ENCODE measurements around the gene ZNF341. TPM values are rescaled to one million over a fixed set of nuclear protein-coding genes. Genes with fewer than 3 reads are reported as not detected.
A peak's percentile ranks its signal among the peaks of the same experiment; 100 is the strongest.

ZNF341 gene
- total RNA-seq, 3 donors from 2014 or later: 5.0 to 5.6 (median 5.1) TPM

GRCh38 chr20:33830371-33830770, 98.6 kb downstream of the ZNF341 start:
- intact Hi-C loops (cut with DNase I, micrococcal nuclease): no loop called here
- DNase-seq (no peak), ATAC-seq (no peak)
- peaks cover 86% of the 10 kb centered on the region for H3K4me1 ChIP-seq (ENCODE audit: low read depth)
- H3K36me3 ChIP-seq (ENCODE audit: low read depth): no peaks in the 10 kb centered on the region
- no peaks in the 10 kb centered on the region for H3K9me3 ChIP-seq
- no peak overlapping the region for H3K4me3 ChIP-seq
- TF ChIP-seq CTCF (IDR thresholded peaks at IDR 0.05): no peak

DNA sequence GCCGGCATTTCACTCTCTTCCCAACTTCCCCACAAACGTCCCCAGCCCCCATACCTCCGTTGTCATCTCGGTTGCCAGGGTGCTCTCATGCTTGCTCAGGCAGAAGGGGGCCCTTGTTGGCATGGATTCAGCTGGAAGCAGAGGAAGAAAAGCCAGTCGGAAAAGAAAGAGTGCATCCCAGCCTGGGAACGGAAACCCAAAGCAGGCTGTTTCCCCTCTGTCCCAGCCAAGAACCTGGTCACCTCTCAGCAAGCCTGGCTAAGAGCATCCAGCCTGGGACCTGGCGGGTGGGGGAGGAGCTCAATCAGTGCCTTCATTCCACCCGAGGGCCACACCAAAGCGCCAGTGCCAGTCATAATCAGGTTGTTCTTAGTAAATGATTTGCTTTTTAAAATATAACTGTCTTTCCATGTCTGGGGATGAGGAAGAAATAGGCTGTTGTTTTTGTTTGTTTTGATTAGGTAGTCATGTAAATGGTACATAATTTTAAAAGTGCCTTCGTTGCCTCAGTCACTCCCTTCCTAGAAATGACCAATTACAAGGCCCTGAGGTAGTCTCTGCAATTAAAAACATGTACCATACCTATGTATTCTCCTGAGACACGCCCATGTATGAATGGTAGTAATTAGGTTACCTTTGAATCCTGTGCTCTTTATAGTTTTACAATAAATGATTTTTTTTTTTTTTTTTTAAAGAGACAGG, 100.5 kb downstream of the ZNF341 start:
- Histone ChIP-seq H3K36me3 (ENCODE audit: low read depth) (no peaks in the 10 kb centered on the region), H3K4me1 (ENCODE audit: low read depth) (peaks cover 86% of the 10 kb centered on the region), H3K9me3 (no peaks in the 10 kb centered on the region), H3K4me3 (no peak overlapping the region)
- intact Hi-C loops (cut with DNase I, micrococcal nuclease): no loop called here
- no peak for TF ChIP-seq CTCF (IDR thresholded peaks at IDR 0.05)
- peak; percentile 90 for ATAC-seq
- peak; percentile 82 to 84 (median 83) for DNase-seq

DNA sequence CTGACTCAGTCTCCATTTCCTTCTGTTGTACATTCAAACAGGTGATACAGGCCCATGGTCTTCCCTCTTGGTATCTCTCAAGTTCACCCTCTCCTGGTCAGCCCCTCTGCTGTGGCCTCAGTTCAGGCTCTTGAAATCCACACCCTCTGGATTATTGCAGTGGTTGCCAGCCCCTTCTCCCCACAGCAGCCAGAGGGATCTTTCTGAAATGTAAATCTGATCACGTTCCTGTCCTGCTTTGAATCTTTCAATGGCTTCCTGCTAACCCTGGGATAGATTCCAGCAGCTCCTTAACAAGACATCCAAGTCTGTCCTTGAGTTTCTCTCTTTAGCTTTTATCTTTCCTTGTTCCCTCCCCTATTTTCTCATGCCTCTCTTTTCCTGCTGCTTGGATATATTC, 101.5 kb downstream of the ZNF341 start:
- Histone ChIP-seq H3K4me1 (ENCODE audit: low read depth) (peaks cover 86% of the 10 kb centered on the region), H3K4me3 (no peak overlapping the region), H3K9me3 (no peaks in the 10 kb centered on the region), H3K36me3 (ENCODE audit: low read depth) (no peaks in the 10 kb centered on the region)
- intact Hi-C loops (cut with DNase I, micrococcal nuclease): no loop called here
- no peak for TF ChIP-seq CTCF (IDR thresholded peaks at IDR 0.05)
- DNase-seq: no peak
- no peak for ATAC-seq

DNA sequence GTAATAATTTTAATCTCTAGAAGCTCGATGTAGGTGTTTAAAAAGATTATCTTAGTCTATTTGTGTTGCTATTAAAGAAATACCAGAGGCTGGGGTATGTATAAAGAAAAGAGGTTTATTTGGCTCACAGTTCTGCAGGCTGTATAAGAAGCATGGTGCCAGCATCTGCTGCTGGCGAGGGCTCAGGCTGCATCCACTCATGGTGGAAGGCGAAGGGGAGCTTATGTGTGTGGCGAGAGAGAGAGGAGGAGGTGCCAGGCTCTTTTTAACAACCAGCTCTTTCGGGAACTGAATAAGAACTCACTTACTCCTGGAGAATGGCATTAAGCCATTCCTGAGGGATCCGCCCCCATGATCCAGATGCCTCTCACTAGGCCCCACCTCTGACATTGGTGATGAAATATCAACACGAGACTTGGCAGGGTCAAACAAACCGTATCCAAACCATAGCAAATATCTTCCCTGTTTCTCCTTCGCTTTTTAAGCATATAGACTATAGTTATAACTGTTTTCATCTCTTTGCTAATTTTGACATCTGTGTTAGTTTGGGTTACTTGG, 103.9 kb downstream of the ZNF341 start:
- H3K9me3 ChIP-seq: no peaks in the 10 kb centered on the region
- no peak for TF ChIP-seq CTCF (IDR thresholded peaks at IDR 0.05)
- no peaks in the 10 kb centered on the region for H3K36me3 ChIP-seq (ENCODE audit: low read depth)
- H3K4me1 ChIP-seq (ENCODE audit: low read depth): peaks cover 87% of the 10 kb centered on the region
- intact Hi-C loops (cut with DNase I, micrococcal nuclease): no loop called here
- DNase-seq (no peak), ATAC-seq (no peak)
- no peak overlapping the region for H3K4me3 ChIP-seq

DNA sequence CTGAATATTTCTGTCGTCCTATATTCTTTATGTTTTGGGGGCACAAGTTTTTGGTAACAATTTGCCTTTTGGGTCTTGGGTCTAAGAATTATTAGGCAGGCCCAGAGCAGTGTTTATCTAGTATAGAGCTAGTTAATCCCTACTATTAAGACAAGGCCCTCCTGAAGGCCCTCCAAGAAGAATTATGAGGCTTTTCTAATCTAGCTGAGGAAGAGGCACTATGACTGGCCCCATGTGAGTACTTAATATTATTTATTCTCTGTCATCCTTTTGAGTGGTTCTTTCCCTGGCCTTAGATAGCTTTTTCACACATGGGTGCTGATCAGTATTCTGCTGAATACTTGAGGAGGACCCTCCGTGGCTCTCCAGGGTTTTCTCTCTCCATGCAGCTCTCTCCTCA, 104.5 kb downstream of the ZNF341 start:
- DNase-seq: no peak
- Histone ChIP-seq H3K4me1 (ENCODE audit: low read depth) (peaks cover 87% of the 10 kb centered on the region), H3K36me3 (ENCODE audit: low read depth) (no peaks in the 10 kb centered on the region), H3K9me3 (no peaks in the 10 kb centered on the region), H3K4me3 (no peak overlapping the region)
- ATAC-seq: no peak
- no peak for TF ChIP-seq CTCF (IDR thresholded peaks at IDR 0.05)
- intact Hi-C loops (cut with DNase I, micrococcal nuclease): no loop called here
